PC-3 (cell line): ENCODE data around the gene KAT2B. TPM values are rescaled to one million over a fixed set of nuclear protein-coding genes. Genes with fewer than 3 reads are reported as not detected.

Source experiments
- ATAC-seq: fragments of 200-7000 bp; cut with Tn5 transposase; 2 replicates; pipeline ENCODE4 v1.9.1; 2020; ENCODE audit warnings: mild to moderate bottlenecking, moderate library complexity
- BruUV-seq: library from RNA; stranded (reverse); fragments of 400-500 nt; replicated peaks from 2 replicates; lab custom pipeline; 2021; lab: Mats Ljungman, UMichigan
- CTCF ChIA-PET: fragments of 300-600 bp; sonication (Branson Sonifier 250); formaldehyde crosslinking; loops from one replicate; lab custom pipeline; 2022; ENCODE audit warnings: antibody characterized with exemption; lab: Charles Lee
- POLR2A ChIA-PET: fragments of 300-600 bp; sonication (Branson Sonifier 250); formaldehyde crosslinking; loops from one replicate; lab custom pipeline; 2022; ENCODE audit warnings: antibody characterized with exemption; ENCODE audit not compliant: unreplicated experiment; lab: Charles Lee
- DNase-seq: peaks from one replicate; pipeline ENCODE4 v3.0.0-alpha.2; 2015
- H2AFZ ChIP-seq: fragments of 300-600 bp; sonication (generic); 2 replicates; pipeline ENCODE4 v1.6.0; 2016; ENCODE audit warnings: antibody characterized with exemption, low read length
- H3F3A ChIP-seq: fragments of 300-600 bp; sonication (generic); one replicate; pipeline ENCODE4 v1.6.0; 2017; ENCODE audit warnings: antibody characterized with exemption, low read length, control low read depth, mild to moderate bottlenecking; ENCODE audit not compliant: unreplicated experiment
- H3K27ac ChIP-seq: fragments of 300-600 bp; sonication (generic); 2 replicates; pipeline ENCODE4 v1.5.1; 2016; ENCODE audit warnings: mild to moderate bottlenecking, low read length
- H3K27me3 ChIP-seq: fragments of 300-600 bp; sonication (generic); 2 replicates; pipeline ENCODE4 v1.6.1; 2016; ENCODE audit warnings: low read length, mixed read lengths
- H3K36me3 ChIP-seq: fragments of 300-600 bp; sonication (generic); 2 replicates; pipeline ENCODE4 v1.6.1; 2016; ENCODE audit warnings: low read depth, mixed run types, low read length, mixed read lengths
- H3K4me1 ChIP-seq: fragments of 300-600 bp; sonication (generic); 2 replicates; pipeline ENCODE4 v1.5.1; 2016; ENCODE audit warnings: low read length; ENCODE audit not compliant: insufficient read depth
- H3K4me2 ChIP-seq: fragments of 300-600 bp; sonication (generic); 2 replicates; pipeline ENCODE4 v1.6.0; 2016; ENCODE audit warnings: low read length
- H3K4me3 ChIP-seq: fragments of 300-600 bp; sonication (generic); 2 replicates; pipeline ENCODE4 v1.5.1; 2016; ENCODE audit warnings: mild to moderate bottlenecking, low read length, mixed read lengths
- H3K79me2 ChIP-seq: fragments of 300-600 bp; sonication (generic); 2 replicates; pipeline ENCODE4 v1.6.1; 2017; ENCODE audit warnings: low read length, mixed read lengths
- H3K9ac ChIP-seq: fragments of 300-600 bp; sonication (generic); 2 replicates; pipeline ENCODE4 v1.6.0; 2016; ENCODE audit warnings: mild to moderate bottlenecking, low read length
- H3K9me2 ChIP-seq: fragments of 300-600 bp; sonication (generic); replicated peaks from 2 replicates; pipeline ENCODE4 v1.6.1; 2016; ENCODE audit warnings: mixed run types, low read length, mixed read lengths
- H3K9me3 ChIP-seq: fragments of 300-600 bp; sonication (generic); 2 replicates; pipeline ENCODE4 v1.6.1; 2016; ENCODE audit warnings: low read length, mixed read lengths
- H4K20me1 ChIP-seq: fragments of 300-600 bp; sonication (generic); 2 replicates; pipeline ENCODE4 v1.6.1; 2016; ENCODE audit warnings: low read length, mixed read lengths
- CTCF ChIP-seq: fragments of 300-600 bp; sonication (generic); conservative IDR thresholded peaks from 2 replicates; pipeline ENCODE4 v1.5.1; 2017; ENCODE audit warnings: antibody characterized with exemption, low read depth, mild to moderate bottlenecking, low read length
- EZH2 ChIP-seq: fragments of 300-600 bp; sonication (generic); IDR thresholded peaks from one replicate; pipeline ENCODE4 v1.6.1; 2017; ENCODE audit warnings: antibody characterized with exemption, mild to moderate bottlenecking, low read length; ENCODE audit not compliant: unreplicated experiment
- EZH2phosphoT487 ChIP-seq: fragments of 300-600 bp; sonication (generic); IDR thresholded peaks from 2 replicates; pipeline ENCODE4 v1.6.1; 2018; ENCODE audit warnings: mild to moderate bottlenecking, antibody characterized with exemption, low read length, borderline replicate concordance
- intact Hi-C: fragments of 100-400 bp; cut with micrococcal nuclease; formaldehyde crosslinking; loops from 2 replicates; pipeline ENCODE4 v1.9.0; 2023
- total RNA-seq: library from RNA; depleted of rRNA; stranded (reverse); fragments of >200 nt; gene quantifications from 2 replicates; pipeline ENCODE4 v1.2.3, GENCODE V29; 2014

The KAT2B gene
- total RNA-seq, 1 experiment from 2014 or later, result 11.9 TPM

GRCh38 chr3:20091331-20092047, 51.2 kb downstream of the KAT2B start:
- H3K27ac ChIP-seq, result no peak overlapping the region
- no peaks in the 10 kb centered on the region for H3K9me2 ChIP-seq
- no peaks in the 10 kb centered on the region for H3K79me2 ChIP-seq
- H3F3A ChIP-seq, result no peaks in the 10 kb centered on the region
- no peak overlapping the region for H3K9ac ChIP-seq
- POLR2A ChIA-PET, result no interaction called here
- no peaks in the 10 kb centered on the region for H3K27me3 ChIP-seq
- H2AFZ ChIP-seq, result no peak overlapping the region
- no peak overlapping the region for H3K4me3 ChIP-seq
- CTCF ChIA-PET, result no interaction called here
- intact Hi-C loops, result no loop called here
- ATAC-seq (no peak), DNase-seq (no peak)
- H3K9me3 ChIP-seq, result no peaks in the 10 kb centered on the region
- BruUV-seq, result no TSS peak
- no peaks in the 10 kb centered on the region for H3K36me3 ChIP-seq
- no peaks in the 10 kb centered on the region for H4K20me1 ChIP-seq
- no peak overlapping the region for H3K4me2 ChIP-seq
- H3K4me1 ChIP-seq, result no peaks in the 10 kb centered on the region
- TF ChIP-seq EZH2 (no peak), CTCF (no peak), EZH2phosphoT487 (no peak)

DNA sequence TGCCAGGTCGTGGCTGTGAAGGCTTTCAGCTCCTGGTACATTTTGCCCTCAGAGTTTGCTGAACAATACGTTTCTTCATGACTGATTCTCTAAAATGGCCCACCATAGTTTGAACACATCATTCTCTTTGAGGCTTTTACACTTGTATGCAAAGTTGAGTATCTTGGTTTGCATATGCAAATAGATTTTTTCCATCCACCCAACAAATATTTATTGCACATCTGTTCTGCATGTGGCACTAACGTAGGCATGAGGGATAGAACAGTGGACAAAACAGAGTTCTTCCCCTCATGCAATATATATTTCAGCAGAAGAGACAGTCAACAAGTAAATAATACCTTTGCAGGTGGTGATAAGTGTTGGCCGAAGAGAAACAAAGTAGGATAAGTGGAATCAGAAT, 55.2 kb downstream of the KAT2B start:
- no peak for TF ChIP-seq EZH2
- CTCF ChIA-PET, result no interaction called here

DNA sequence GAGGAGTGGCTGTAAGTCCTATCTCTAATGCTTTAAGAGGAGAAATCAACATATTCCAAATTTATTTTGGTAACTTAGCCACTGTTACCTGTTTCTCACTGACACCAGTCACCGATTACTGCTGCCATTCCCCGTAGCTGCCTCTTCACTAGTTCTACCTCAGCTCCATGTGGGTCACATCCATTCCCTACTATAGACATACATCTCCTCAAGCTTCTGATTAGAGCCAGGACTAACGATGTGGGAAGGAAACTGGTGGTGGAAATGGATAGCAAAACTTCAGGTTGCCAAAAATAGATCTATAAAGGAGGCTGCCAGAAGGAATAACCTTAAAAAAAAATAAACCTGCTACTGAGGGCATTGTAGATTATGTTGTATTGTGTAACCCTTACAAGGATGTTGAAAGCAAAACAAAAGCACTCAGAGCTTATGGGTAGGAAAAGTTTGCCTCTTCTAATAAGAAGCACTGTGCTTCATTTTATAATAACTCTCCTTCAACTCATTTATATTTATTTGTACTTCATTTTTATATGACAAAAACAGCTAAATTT, 56.0 kb downstream of the KAT2B start:
- no peaks in the 10 kb centered on the region for H3F3A ChIP-seq
- POLR2A ChIA-PET, result no interaction called here
- no peak overlapping the region for H3K9ac ChIP-seq
- CTCF ChIA-PET, result no interaction called here
- no peak overlapping the region for H2AFZ ChIP-seq
- no peaks in the 10 kb centered on the region for H3K9me3 ChIP-seq
- TF ChIP-seq EZH2, result no peak
- TF ChIP-seq EZH2phosphoT487, result no peak
- no peak for TF ChIP-seq CTCF
- no peaks in the 10 kb centered on the region for H3K9me2 ChIP-seq
- no peak overlapping the region for H3K4me3 ChIP-seq
- H3K27ac ChIP-seq, result no peak overlapping the region
- H3K4me2 ChIP-seq, result no peak overlapping the region
- DNase-seq (no peak), ATAC-seq (no peak)
- no peaks in the 10 kb centered on the region for H3K4me1 ChIP-seq
- no peaks in the 10 kb centered on the region for H3K36me3 ChIP-seq
- H3K79me2 ChIP-seq, result no peaks in the 10 kb centered on the region
- intact Hi-C loops, result no loop called here
- no TSS peak for BruUV-seq
- H4K20me1 ChIP-seq, result no peaks in the 10 kb centered on the region
- H3K27me3 ChIP-seq, result no peaks in the 10 kb centered on the region

More for the DNA sequence above, 55.2 kb downstream of the KAT2B start:
- H2AFZ ChIP-seq, result no peak overlapping the region
- intact Hi-C loops, result no loop called here
- no peaks in the 10 kb centered on the region for H3K79me2 ChIP-seq
- no peak for DNase-seq
- H3K4me1 ChIP-seq, result no peaks in the 10 kb centered on the region
- ATAC-seq, result no peak
- H3K27me3 ChIP-seq, result no peaks in the 10 kb centered on the region
- no TSS peak for BruUV-seq
- H3K9me2 ChIP-seq, result no peaks in the 10 kb centered on the region
- no peak overlapping the region for H3K27ac ChIP-seq
- H4K20me1 ChIP-seq, result no peaks in the 10 kb centered on the region
- H3K4me2 ChIP-seq, result no peak overlapping the region
- no peak overlapping the region for H3K9ac ChIP-seq
- H3K9me3 ChIP-seq, result no peaks in the 10 kb centered on the region
- H3K36me3 ChIP-seq, result no peaks in the 10 kb centered on the region
- no peak overlapping the region for H3K4me3 ChIP-seq
- POLR2A ChIA-PET, result no interaction called here
- no peaks in the 10 kb centered on the region for H3F3A ChIP-seq
